Activated naive CD4-positive, alpha-beta T cell (primary cell): ENCODE measurements around the gene DPP6.

Experiments used
- DNase-seq, 4 experiments: peaks; one replicate each; lab custom pipeline; 2025; lab: John Stamatoyannopoulos, UW

Gene DPP6

GRCh38 chr7:154769527-154769926 lies 717.3 kb downstream of the DPP6 start:
- DNase-seq, result no peak

GRCh38 chr7:154770361-154770760 lies 718.2 kb downstream of the DPP6 start:
- no peak for DNase-seq

- DNase-seq, result no peak
Measured at GRCh38 chr7:154770962-154771361, 718.8 kb downstream of the DPP6 start.

- no peak for DNase-seq
Measured at GRCh38 chr7:154774303-154774969, 722.2 kb downstream of the DPP6 start.

- no peak for DNase-seq
Measured at GRCh38 chr7:154775681-154776080, 723.5 kb downstream of the DPP6 start.

GRCh38 chr7:154776350-154776749 lies 724.2 kb downstream of the DPP6 start:
- no peak for DNase-seq

- no peak for DNase-seq
Measured at GRCh38 chr7:154777023-154777422, 724.8 kb downstream of the DPP6 start.

GRCh38 chr7:154777489-154777888 lies 725.3 kb downstream of the DPP6 start:
- no peak for DNase-seq

GRCh38 chr7:154777908-154778307 lies 725.7 kb downstream of the DPP6 start:
- no peak for DNase-seq

GRCh38 chr7:154781369-154782303 lies 729.4 kb downstream of the DPP6 start:
- no peak for DNase-seq

- DNase-seq, result no peak
Measured at GRCh38 chr7:154783281-154783909, 731.2 kb downstream of the DPP6 start.

GRCh38 chr7:154785898-154786297 lies 733.7 kb downstream of the DPP6 start:
- DNase-seq, result no peak

- no peak for DNase-seq
Measured at GRCh38 chr7:154789404-154789803, 737.2 kb downstream of the DPP6 start.

GRCh38 chr7:154791611-154792010 lies 739.4 kb downstream of the DPP6 start:
- no peak for DNase-seq

GRCh38 chr7:154792436-154793055 lies 740.3 kb downstream of the DPP6 start:
- DNase-seq, result no peak

GRCh38 chr7:154794147-154794780 lies 742.1 kb downstream of the DPP6 start:
- no peak for DNase-seq

- no peak for DNase-seq
Measured at GRCh38 chr7:154795014-154795413, 742.8 kb downstream of the DPP6 start.

GRCh38 chr7:154795437-154795836 lies 743.2 kb downstream of the DPP6 start:
- no peak for DNase-seq

- no peak for DNase-seq
Measured at GRCh38 chr7:154804449-154804848, 752.3 kb downstream of the DPP6 start.

GRCh38 chr7:154812027-154812426 lies 759.8 kb downstream of the DPP6 start:
- DNase-seq, result no peak

GRCh38 chr7:154817224-154817896 lies 765.2 kb downstream of the DPP6 start:
- no peak for DNase-seq
